GM23338 (cell line): ENCODE data around the gene SLC22A5. TPM values are rescaled to one million over a fixed set of nuclear protein-coding genes. Genes with fewer than 3 reads are reported as not detected.

Source experiments
- ATAC-seq: fragments of 200-7000 bp; cut with Tn5 transposase; 3 replicates; pipeline ENCODE4 v1.9.1; 2020
- DNase-seq: peaks from one replicate; pipeline ENCODE4 v3.0.0-alpha.2; 2015; ENCODE audit warnings: low spot score
- H2AFZ ChIP-seq: fragments of 200-600 bp; sonication (generic); 2 replicates; pipeline ENCODE4 v1.8.0; 2016; ENCODE audit warnings: antibody characterized with exemption, mild to moderate bottlenecking, moderate library complexity
- H3F3A ChIP-seq: fragments of 200-600 bp; sonication (generic); replicated peaks from 2 replicates; pipeline ENCODE4 v1.8.0; 2017; ENCODE audit warnings: antibody characterized with exemption, mixed run types, low read depth
- H3K27ac ChIP-seq: fragments of 200-600 bp; sonication (generic); 2 replicates; pipeline ENCODE4 v1.6.1; 2016; ENCODE audit warnings: low read depth
- H3K27me3 ChIP-seq: fragments of 200-600 bp; sonication (generic); 2 replicates; pipeline ENCODE4 v1.8.0; 2016; ENCODE audit warnings: mild to moderate bottlenecking, mixed run types, moderate library complexity; ENCODE audit not compliant: insufficient read depth
- H3K36me3 ChIP-seq: fragments of 200-600 bp; sonication (generic); 2 replicates; pipeline ENCODE4 v1.8.0; 2016; ENCODE audit warnings: mild to moderate bottlenecking; ENCODE audit not compliant: insufficient read depth
- H3K4me1 ChIP-seq: fragments of 200-600 bp; sonication (generic); 2 replicates; pipeline ENCODE4 v1.8.0; 2016; ENCODE audit warnings: mild to moderate bottlenecking, moderate library complexity; ENCODE audit not compliant: insufficient read depth
- H3K4me2 ChIP-seq: fragments of 200-600 bp; sonication (generic); 2 replicates; pipeline ENCODE4 v1.7.1; 2017; ENCODE audit warnings: mixed run types
- H3K4me3 ChIP-seq: fragments of 200-600 bp; sonication (generic); 2 replicates; pipeline ENCODE4 v1.6.1; 2016; ENCODE audit warnings: mixed run types
- H3K79me2 ChIP-seq: fragments of 200-600 bp; sonication (generic); replicated peaks from 2 replicates; pipeline ENCODE4 v1.8.0; 2017; ENCODE audit warnings: mild to moderate bottlenecking; ENCODE audit not compliant: insufficient read depth
- H3K9me2 ChIP-seq: fragments of 200-600 bp; sonication (generic); 2 replicates; pipeline ENCODE4 v1.8.0; 2017; ENCODE audit not compliant: insufficient read depth
- H4K20me1 ChIP-seq: fragments of 200-600 bp; sonication (generic); replicated peaks from 2 replicates; pipeline ENCODE4 v1.8.0; 2017; ENCODE audit warnings: mild to moderate bottlenecking; ENCODE audit not compliant: insufficient read depth
- H3K27ac Mint-ChIP-seq: 2 replicates; pipeline ENCODE4 v1.8.0; 2020; ENCODE audit warnings: inconsistent platforms, mild to moderate bottlenecking, moderate library complexity, mixed read lengths
- H3K27me3 Mint-ChIP-seq: 3 replicates; pipeline ENCODE4 v1.8.0; 2022; ENCODE audit warnings: low read depth, mild to moderate bottlenecking, moderate library complexity, mixed read lengths, inconsistent platforms; ENCODE audit not compliant: insufficient read depth, poor library complexity
- H3K36me3 Mint-ChIP-seq: 3 replicates; pipeline ENCODE4 v1.8.0; 2021; ENCODE audit warnings: low read depth, mild to moderate bottlenecking, inconsistent platforms, moderate library complexity, mixed read lengths
- H3K4me1 Mint-ChIP-seq: 3 replicates; pipeline ENCODE4 v1.8.0; 2020; ENCODE audit warnings: mild to moderate bottlenecking, inconsistent platforms, mixed read lengths
- H3K4me3 Mint-ChIP-seq: 3 replicates; pipeline ENCODE4 v1.8.0; 2021; ENCODE audit warnings: moderate library complexity, mild to moderate bottlenecking, inconsistent platforms, mixed read lengths
- H3K9me3 Mint-ChIP-seq: 3 replicates; pipeline ENCODE4 v1.8.0; 2020; ENCODE audit warnings: moderate library complexity, mild to moderate bottlenecking, inconsistent platforms, mixed read lengths
- CTCF ChIP-seq, 2 experiments: fragments of 200-600 bp in 1 of 2; sonication (generic) in 1 of 2; conservative IDR thresholded peaks; 2 replicates each; pipeline versions ENCODE4 v1.5.1 to v1.6.1; 2016 to 2017; ENCODE audit warnings: antibody characterized with exemption in 2 of 2, low read depth in 2 of 2, mild to moderate bottlenecking in 2 of 2, moderate library complexity in 1 of 2
- ETS1 ChIP-seq: IDR thresholded peaks from 2 replicates; pipeline ENCODE4 v1.6.1; 2016; ENCODE audit warnings: antibody characterized with exemption
- EZH2 ChIP-seq: fragments of 200-600 bp; sonication (generic); IDR thresholded peaks from one replicate; pipeline ENCODE4 v1.8.0; 2017; ENCODE audit warnings: antibody characterized with exemption, mild to moderate bottlenecking, low read depth; ENCODE audit not compliant: unreplicated experiment
- EZH2phosphoT487 ChIP-seq: fragments of 200-600 bp; sonication (generic); IDR thresholded peaks from one replicate; pipeline ENCODE4 v1.8.1; 2018; ENCODE audit warnings: antibody characterized with exemption; ENCODE audit not compliant: unreplicated experiment
- NANOG ChIP-seq: IDR thresholded peaks from 2 replicates; pipeline ENCODE4 v1.6.1; 2016; ENCODE audit warnings: antibody characterized with exemption, borderline replicate concordance
- POLR2AphosphoS5 ChIP-seq: IDR thresholded peaks from 2 replicates; pipeline ENCODE4 v1.6.1; 2016; ENCODE audit warnings: antibody characterized with exemption, low read depth
- REST ChIP-seq: IDR thresholded peaks from one replicate; pipeline ENCODE4 v1.6.1; 2018; ENCODE audit warnings: antibody characterized with exemption; ENCODE audit not compliant: unreplicated experiment
- STAT1 ChIP-seq: IDR thresholded peaks from one replicate; pipeline ENCODE4 v1.6.1; 2016; ENCODE audit warnings: antibody characterized with exemption; ENCODE audit not compliant: unreplicated experiment
- ZNF331 ChIP-seq: fragments of 250-450 bp; sonication (Bioruptor Pico); IDR thresholded peaks from 2 replicates; pipeline ENCODE4 v1.5.0; 2020; ENCODE audit warnings: low read depth, mild to moderate bottlenecking, moderate library complexity
- ZNF462 ChIP-seq: fragments of 250-450 bp; sonication (Bioruptor Pico); IDR thresholded peaks from 2 replicates; pipeline ENCODE4 v1.5.0; 2020; ENCODE audit warnings: mild to moderate bottlenecking, moderate library complexity
- polyA plus RNA-seq: library from polyadenylated mRNA; unstranded; fragments of >200 nt; fragmentation: Nextera tagmentation; extraction: Ambion mirVana; gene quantifications from 2 replicates; pipeline ENCODE4 v1.2.1, GENCODE V29; 2016
- total RNA-seq: library from RNA; depleted of rRNA; stranded (reverse); fragments of >200 nt; shearing (Covaris generic); gene quantifications from 2 replicates; pipeline ENCODE4 v1.2.3, GENCODE V29; 2014

The SLC22A5 gene
- total and polyA plus RNA-seq, 2 experiments from 2014 or later, result 1.9 to 2.4 TPM

- TF ChIP-seq ZNF462, result no peak
- TF ChIP-seq POLR2AphosphoS5, result no peak
- TF ChIP-seq REST, result no peak
- TF ChIP-seq EZH2phosphoT487, result no peak
- TF ChIP-seq NANOG, result no peak
- TF ChIP-seq ZNF331 (CRISPR knock-in tag), result no peak
Observed at GRCh38 chr5:132391247-132391646, 21.7 kb downstream of the SLC22A5 start (continued).

GRCh38 chr5:132391870-132392269, 22.4 kb downstream of the SLC22A5 start:
- Histone ChIP-seq H3K4me3 (no peak overlapping the region), H3F3A (no peaks in the 10 kb centered on the region), H4K20me1 (no peaks in the 10 kb centered on the region), H3K79me2 (no peaks in the 10 kb centered on the region), H3K9me2 (no peaks in the 10 kb centered on the region), H3K4me2 (no peak overlapping the region), H3K36me3 (no peaks in the 10 kb centered on the region), H3K27me3 (no peaks in the 10 kb centered on the region), H3K27ac (no peak overlapping the region), H2AFZ (no peak overlapping the region), H3K4me1 (peaks cover 8% of the 10 kb centered on the region)
- DNase-seq (no peak), ATAC-seq (no peak)
- Mint-ChIP-seq H3K4me3 (no peak overlapping the region), H3K9me3 (no peaks in the 10 kb centered on the region), H3K36me3 (no peaks in the 10 kb centered on the region), H3K4me1 (peaks cover 13% of the 10 kb centered on the region), H3K27ac (no peak overlapping the region), H3K27me3 (no peaks in the 10 kb centered on the region)
- TF ChIP-seq STAT1, result no peak
- TF ChIP-seq POLR2AphosphoS5, result no peak
- TF ChIP-seq ETS1, result no peak
- no peak for TF ChIP-seq EZH2
- no peak for TF ChIP-seq NANOG
- TF ChIP-seq CTCF (conservative IDR thresholded peaks at IDR 0.05; ENCODE audit: low read depth in 2 of 2), result no peak
